HT-29 (cell line): ENCODE data around the gene CEBPZOS. TPM values are rescaled to one million over a fixed set of nuclear protein-coding genes. Genes with fewer than 3 reads are reported as not detected.

ENCODE experiments used
- DNase-seq: peaks from one replicate; pipeline ENCODE4 v3.0.0-alpha.2; 2015; ENCODE audit warnings: low spot score
- total RNA-seq: library from RNA; depleted of rRNA; stranded (reverse); fragments of >200 nt; shearing (Covaris generic); gene quantifications from 2 replicates; pipeline ENCODE4 v1.2.3, GENCODE V29; 2014; rRNA removed

Gene CEBPZOS
- total RNA-seq: 20.1 and 26.7 TPM in 2 replicates

- peak; percentile 92 for DNase-seq
These were observed at the start of gene CEBPZOS for GRCh38 chr2:37196320-37197195. CEBPZOS (plus strand) TSS chr2:37196496; CDS start chr2:37199705, 3,209 bp downstream.

DNA sequence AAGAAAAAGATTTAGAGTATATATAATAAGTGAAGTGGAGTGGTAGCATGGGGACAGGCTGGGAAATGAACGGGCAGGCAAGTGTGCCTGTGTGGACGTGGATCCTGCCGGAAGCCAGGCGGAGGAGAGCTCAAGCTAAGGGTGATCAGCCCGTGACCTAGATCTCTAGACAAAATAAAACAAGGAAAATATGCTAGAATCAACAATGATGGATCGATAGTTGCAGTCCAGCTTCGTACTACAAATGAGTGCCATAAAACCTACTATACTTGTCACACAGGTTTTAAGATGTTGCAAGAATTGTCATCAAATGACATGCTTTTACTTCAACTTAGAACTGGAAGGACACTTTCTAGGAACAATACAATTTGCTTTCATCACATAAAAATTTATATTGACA is 48.0 kb upstream of the CEBPZOS start:
- peak; percentile 83 for DNase-seq

GRCh38 chr2:37149626-37150322 is 46.5 kb upstream of the CEBPZOS start:
- DNase-seq: peak; percentile 60

DNA sequence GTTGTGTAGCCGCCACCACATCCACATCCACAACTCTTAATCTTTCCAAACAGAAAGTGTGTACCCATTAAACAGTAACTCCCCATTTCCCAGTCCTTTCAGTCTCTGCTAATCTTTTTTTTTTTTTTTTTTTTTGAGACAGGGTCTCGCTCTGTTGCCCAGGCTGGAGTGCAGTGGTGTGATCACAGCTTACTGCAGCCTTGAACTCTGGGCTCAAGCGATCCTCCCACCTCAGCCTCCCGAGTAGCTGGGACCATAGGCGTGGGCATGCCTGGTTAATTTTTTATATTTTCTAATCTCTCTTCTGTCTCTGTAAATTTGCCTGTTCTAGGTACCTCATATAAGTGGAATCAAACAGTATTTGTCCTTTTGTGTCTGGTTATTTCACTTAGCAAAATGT is 43.1 kb upstream of the CEBPZOS start:
- no peak for DNase-seq

DNA sequence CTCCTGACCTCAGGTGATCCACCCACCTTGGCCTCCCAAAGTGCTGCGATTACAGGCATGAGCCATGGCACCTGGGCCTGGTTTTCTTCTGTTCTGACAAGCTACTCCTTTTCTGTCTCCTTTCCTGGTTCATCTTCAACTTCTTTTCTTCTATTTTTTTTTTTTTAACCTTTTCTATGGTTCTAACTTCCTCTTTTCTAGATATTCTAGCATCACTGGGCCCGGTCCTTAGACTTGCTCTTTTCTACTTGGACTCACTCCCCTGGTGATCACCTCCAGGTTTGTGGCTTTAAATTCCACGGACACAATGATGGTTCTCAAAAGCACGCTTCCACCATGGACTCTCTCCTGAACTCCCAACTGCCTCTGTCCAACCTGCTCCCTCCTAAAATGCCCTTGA is 41.5 kb upstream of the CEBPZOS start:
- no peak for DNase-seq

DNA sequence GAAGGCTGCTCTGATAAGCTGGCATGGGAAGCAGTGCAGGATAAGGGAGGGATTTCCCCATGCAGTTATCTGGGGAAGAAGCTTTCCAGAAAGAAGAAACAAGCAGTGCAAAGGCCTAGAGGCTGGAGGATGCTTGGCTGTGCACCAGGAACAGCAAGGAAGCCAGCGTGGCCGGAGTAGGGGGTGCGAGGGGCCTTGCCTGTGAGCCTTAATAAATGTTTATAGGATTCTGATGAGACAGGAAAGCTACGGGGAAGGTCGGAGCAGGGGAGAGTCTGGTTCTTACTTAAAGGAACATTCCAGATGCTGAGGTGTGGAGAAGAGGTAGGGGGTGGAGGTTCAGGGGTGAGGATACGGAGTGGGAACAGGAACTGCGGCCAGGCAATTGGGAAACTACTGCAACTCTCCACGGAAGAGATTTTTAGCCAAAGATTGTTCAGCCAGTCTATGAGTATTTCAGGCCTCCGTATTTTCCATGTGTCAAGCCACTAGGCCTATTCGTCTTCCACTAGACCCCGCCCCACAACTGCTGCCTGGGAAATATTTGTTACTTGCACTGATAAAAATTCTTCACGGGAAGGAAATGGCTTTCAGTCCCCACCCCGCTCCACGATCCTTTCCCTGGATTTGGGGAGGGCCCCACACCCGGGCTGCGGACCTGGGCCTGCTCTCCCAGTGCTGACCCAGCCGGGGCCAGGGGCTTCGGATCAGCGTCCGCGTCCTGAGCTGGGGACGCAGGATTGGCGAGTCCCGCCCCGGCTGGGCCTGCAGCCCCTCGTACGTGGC is 40.0 kb upstream of the CEBPZOS start:
- peak; percentile 51 for DNase-seq

DNA sequence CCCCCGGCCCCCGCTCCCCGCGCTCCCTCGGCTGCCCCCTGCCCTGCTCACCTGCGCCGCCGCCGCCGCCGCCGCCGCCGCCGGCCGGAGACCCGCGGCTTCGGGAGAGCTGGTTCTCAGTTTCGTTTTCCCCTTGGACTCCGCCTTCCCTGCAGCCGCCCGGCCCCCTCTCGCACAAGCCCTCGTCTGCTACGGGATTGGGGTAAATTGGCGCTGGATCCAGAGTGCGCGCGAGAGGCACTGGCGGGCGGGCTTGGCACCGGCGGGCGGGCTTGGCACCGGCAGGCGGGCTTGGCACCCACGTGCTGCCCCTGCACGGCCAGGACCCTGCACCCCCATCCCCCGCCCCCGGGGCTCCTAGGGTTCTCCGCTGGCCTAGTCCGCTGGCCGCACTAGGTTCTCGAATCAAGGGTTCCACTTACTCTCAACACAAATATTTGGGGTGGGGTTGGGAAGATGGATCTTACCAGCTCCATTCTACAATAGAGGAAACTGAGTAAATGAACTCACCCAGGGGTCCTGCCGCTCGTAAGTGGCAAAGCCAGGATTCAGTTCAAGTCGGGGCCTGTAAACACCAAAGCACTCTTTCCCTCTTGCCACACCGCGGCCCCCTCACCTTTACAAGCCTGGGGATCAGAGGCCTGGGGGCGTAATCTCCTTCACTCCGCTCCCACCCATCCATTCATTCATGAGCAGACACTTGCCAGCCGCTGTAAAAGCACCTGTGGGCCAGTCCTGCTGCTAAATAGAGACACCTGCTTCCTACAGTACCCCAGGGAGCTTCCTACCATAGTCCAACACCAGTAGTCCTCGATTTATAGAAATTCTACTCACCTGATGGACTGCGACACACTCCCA is 39.2 kb upstream of the CEBPZOS start, which contains the start of gene EIF2AK2:
Gene EIF2AK2 (minus strand): TSS at position 124 of the 858 bp plus-strand sequence. CDS start 9,174 bp downstream, outside the sequence.
- DNase-seq: peak; percentile 77

DNA sequence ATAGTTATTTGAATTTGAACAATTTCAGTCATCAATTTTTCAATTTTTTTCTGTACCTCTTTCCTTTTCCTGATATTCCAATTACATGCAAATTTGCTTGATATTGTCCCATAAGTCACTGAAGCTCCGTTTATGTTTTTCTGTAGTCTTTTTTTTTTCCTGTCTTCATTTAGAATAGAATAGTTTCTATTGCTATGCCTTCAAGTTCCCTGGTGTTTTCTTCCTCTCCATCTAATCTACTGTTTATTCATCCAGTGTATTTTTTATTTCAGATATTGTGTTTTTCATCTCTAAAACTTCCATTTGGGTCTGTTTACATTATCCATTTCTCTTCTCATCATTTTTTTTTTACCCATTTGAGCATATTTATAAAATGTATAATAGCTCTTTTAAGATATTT is 31.5 kb upstream of the CEBPZOS start:
- DNase-seq: no peak

DNA sequence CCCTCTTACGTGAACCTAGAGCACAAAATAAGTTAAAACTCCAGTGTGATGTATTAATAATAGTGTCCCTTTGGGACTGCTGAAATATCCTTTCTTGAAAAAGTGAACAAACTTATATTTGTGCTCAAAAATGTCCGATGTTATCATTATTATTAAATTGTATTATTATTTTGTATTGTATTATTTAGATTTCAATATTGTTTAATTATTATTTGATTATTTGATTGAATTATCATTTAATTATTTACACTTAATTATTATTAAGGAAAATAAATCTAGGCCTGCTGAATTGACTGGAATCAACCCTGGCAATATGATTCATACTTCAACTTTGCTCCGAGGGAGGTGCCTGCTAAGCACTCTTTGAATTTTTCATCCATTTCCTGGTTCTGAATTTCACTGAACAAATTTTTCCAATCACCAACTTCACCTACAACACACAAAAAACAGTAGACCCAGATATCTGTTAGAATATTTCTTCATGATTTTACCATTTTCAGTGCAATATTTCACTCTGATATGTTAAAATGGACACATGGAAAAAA is 28.6 kb upstream of the CEBPZOS start:
- DNase-seq: peak; percentile 25

GRCh38 chr2:37168217-37168981 is 27.9 kb upstream of the CEBPZOS start:
- peak; percentile 64 for DNase-seq

DNA sequence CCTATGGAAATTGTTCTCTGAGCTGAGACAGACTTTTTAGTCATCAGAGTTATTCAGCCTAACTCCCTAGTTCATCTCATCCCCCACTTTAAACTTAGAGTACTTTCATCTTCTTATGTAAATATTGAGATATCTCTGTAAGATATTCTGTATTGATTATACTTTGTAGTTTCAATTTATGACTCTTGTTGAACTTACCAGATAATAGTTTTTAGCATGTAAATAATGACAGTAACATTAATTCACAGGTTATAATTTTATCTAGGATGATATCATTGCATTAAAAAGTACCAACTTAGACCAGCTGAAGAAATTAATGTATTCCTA is 24.7 kb upstream of the CEBPZOS start:
- DNase-seq: no peak

DNA sequence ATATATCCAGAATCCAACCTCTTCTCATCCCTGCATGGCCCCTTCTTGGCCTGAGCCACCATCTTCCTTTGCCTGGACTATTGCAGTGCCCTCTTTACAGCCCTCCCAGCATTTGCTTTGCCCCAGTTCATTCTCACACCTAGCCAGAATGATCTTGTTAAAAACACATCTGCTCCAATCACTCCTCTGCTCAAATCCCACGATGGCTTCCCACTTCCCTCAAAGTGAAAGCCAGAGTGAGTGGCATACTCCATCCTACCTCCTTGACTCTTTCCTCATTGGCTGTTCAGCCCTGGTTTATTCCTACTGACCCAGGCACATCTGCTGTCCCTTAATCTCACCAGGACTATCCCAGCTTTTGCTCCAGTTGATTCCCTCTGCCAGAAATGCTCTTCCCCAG is 22.6 kb upstream of the CEBPZOS start:
- DNase-seq: no peak

DNA sequence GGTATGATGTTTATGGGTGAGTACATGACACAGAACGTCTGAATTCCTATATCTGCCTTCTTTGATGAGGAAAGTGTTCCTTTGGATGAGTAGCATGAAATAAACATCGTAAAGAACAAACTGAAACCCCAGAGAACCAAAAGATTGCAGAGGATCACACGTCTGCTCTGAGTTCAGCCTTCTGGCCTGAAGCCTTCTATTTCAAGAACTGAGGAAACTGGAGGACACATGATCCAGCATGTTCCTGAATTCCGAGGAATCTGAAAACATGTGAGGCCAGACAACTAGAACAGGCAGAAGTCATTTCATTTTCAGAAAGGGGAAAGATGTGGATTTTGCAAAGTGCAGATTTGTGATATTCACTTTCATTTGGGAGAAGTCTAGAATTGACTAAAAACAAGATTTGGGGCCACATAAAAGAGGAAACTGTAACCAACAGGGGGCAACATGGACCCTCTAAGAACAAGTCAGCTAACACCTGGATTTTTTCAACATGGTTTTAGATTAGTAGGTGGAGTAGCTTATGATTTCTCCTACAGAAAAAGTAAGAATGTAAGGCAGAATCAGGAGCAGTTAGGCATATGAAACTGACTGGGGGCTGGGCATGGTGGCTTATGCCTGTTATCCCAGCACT is 16.2 kb upstream of the CEBPZOS start:
- no peak for DNase-seq

- no peak for DNase-seq
These were observed 15.7 kb upstream of the CEBPZOS start for GRCh38 chr2:37180640-37181039.

- DNase-seq: peak; percentile 26
These were observed 14.3 kb upstream of the CEBPZOS start for GRCh38 chr2:37181726-37182684.

DNA sequence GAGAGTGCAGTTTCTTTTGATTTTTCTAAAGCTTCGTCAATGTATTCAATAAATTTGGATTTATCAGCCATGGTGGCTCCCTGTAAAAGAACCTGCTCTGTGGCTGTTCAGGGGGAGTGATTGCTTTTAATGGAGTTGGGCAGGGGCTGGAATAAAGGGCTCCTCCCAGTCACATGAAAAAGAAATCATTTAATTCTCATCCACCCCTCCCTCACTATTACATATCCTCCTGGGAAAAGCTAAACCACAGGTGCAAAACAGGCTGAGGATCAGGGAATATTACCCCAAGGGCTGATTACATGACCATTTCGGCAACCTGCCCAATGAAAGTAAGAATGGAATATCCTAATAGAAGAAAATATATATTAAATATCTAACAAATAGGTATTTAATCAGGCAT is 7.7 kb upstream of the CEBPZOS start, which contains the start of gene SULT6B1:
Gene SULT6B1 (minus strand): TSS at position 101 of the 400 bp plus-strand sequence. CDS start 30 bp downstream, at position 71.
- no peak for DNase-seq

- peak; percentile 79 for DNase-seq
These were observed 6.7 kb upstream of the CEBPZOS start for GRCh38 chr2:37189452-37190153.
